VCaP (cell line): ENCODE results near the gene TRIO.

Experiments used
- H3K27ac ChIP-seq: fragments of 450-650 bp; 2 replicates; pipeline ENCODE4 v1.5.1; 2017
- TF ChIP-seq, protein P1 (sequence below): fragments of 450-650 bp; conservative IDR thresholded peaks from 2 replicates; pipeline ENCODE4 v1.5.1; 2017; ENCODE audit warnings: mild to moderate bottlenecking, moderate library complexity

The TRIO gene

GRCh38 chr5:14177634-14178033, 34.5 kb downstream of the TRIO start:
- TF ChIP-seq, protein P1, sequence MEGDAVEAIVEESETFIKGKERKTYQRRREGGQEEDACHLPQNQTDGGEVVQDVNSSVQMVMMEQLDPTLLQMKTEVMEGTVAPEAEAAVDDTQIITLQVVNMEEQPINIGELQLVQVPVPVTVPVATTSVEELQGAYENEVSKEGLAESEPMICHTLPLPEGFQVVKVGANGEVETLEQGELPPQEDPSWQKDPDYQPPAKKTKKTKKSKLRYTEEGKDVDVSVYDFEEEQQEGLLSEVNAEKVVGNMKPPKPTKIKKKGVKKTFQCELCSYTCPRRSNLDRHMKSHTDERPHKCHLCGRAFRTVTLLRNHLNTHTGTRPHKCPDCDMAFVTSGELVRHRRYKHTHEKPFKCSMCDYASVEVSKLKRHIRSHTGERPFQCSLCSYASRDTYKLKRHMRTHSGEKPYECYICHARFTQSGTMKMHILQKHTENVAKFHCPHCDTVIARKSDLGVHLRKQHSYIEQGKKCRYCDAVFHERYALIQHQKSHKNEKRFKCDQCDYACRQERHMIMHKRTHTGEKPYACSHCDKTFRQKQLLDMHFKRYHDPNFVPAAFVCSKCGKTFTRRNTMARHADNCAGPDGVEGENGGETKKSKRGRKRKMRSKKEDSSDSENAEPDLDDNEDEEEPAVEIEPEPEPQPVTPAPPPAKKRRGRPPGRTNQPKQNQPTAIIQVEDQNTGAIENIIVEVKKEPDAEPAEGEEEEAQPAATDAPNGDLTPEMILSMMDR: no peak
- H3K27ac ChIP-seq: no peak overlapping the region

DNA sequence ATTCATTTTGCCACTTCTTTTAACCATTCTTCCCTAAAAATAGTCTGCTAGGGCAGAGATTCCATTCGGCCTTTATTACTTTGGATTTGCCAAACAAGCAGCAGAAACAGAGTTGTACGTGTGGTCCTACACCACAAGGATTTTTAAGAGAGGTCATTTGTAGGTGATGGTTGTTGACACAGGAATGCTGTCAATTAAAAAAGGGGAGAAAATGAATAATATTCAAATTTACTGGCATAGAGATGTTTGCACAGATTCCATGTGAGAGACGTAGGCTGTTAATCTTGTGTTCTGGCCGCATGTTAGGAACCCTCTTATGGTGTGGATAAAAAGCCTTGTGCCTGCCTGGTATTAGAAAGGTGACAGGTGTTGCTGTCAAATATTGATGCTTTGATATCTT, 34.9 kb downstream of the TRIO start:
- TF ChIP-seq, protein P1: no peak
- H3K27ac ChIP-seq: no peak overlapping the region

DNA sequence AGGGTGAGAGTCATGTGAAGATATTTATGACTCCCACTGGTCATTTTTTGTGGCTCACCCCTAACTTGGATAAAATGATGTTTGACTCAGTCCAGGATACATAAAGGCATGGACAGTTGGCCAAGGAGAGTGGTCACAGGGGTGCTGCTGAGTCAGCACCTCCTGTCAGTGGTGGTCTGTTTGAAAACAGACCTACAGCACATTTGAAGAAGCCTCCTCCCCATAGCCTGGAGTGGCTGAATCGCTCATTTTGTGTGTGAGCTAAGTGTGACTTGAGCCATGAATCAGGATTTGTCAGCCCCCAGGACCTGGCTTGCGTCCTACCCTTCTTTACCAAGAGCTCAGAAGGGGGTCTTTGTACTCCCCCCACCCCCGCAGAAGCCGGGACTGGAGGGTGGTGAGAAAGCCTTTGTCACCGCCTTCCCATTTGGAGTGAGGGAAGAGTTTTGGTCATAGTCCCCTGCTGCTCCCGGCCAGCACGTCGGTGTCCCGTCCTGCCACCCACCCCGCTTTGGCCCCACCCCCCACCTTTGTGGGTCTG, 35.6 kb downstream of the TRIO start:
- TF ChIP-seq, protein P1: no peak
- H3K27ac ChIP-seq: no peak overlapping the region

GRCh38 chr5:14179446-14179845, 36.3 kb downstream of the TRIO start:
- TF ChIP-seq, protein P1: no peak
- no peak overlapping the region for H3K27ac ChIP-seq

- H3K27ac ChIP-seq: no peak overlapping the region
- TF ChIP-seq, protein P1: no peak
These were observed 37.3 kb downstream of the TRIO start for GRCh38 chr5:14180437-14180836.

DNA sequence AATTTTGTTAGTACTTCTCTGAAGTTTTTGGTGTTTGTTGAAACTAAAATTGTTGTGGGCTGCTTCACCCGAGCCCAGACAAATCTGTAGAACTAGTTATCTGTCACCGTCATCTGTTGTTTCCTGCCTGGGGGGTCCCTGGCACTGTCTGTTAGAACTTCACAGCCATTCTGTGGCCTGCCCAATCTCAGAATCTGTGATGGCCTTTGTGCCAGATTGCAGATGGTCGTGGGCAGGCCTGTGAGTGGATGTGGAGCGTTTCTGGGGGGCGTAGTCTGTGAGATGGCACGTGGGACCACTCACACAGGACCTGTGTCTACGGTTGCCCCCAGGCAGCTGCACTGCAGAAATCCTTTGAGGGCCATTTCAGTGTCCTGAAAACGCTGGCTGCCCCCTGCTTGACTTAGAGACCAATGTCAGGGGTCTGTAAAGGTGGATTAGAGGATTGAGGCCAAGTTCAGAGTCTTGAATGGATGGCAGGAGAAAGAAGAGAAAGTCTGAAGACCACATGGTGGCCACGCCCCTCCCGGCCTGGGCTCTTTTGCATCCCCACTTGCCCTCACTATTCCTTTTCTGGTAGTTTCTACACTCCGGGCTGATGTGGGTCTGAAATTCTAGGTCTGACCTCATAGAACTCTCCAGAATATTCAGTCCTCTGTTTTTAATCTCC, 38.3 kb downstream of the TRIO start:
- no peak overlapping the region for H3K27ac ChIP-seq
- TF ChIP-seq, protein P1: no peak

DNA sequence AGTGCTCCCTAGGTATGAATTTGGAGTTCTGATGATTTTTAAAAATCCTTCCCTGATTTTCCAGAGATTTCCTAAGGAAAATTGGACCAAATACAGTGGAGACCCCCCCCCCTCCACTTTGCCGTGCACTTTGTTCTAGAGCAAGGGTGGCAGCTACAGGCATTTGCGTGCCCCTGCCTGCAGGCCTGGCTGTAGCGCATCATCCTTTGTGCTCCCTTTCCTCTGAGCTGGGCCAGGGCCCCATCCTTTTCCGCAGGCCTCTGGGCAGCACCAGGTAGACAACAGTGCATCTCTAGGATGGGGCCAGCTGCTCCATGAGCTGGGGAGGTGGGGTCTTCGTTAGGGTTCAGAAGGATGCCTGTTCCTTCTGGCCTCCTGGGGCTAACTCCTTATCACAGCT, 39.6 kb downstream of the TRIO start:
- no peak overlapping the region for H3K27ac ChIP-seq
- TF ChIP-seq, protein P1: no peak
